Measurements from ENCODE around the gene TLR8. TPM values are rescaled to one million over a fixed set of nuclear protein-coding genes. Genes with fewer than 3 reads are reported as not detected.

The TLR8 gene
- total and polyA plus RNA-seq, 3 experiments from 2014 or later = 0.07 TPM; not detected in 2

- Mint-ChIP-seq H3K9me3 (no peaks in the 10 kb centered on the region), H3K4me1 (peaks cover 0 to 5% (median 3%) of the 10 kb centered on the region in 3 donors), H3K36me3 (no peaks in the 10 kb centered on the region), H3K27me3 (peaks cover 0 to 5% of the 10 kb centered on the region in 2 donors), H3K27ac (no peak overlapping the region), H3K4me3 (no peak overlapping the region)
- H3K27me3 ChIP-seq (ENCODE audit: insufficient read depth, low read length, poor library complexity, severe bottlenecking) = no peaks in the 10 kb centered on the region
- no peaks in the 10 kb centered on the region for H3K4me1 ChIP-seq (ENCODE audit: insufficient read depth, low read length)
- ChIA-PET CTCF (interaction anchor here (1.2 kb wide), 1 partner anchor 8 kb away, joined by 3 read pairs; no protein-coding TSS in a partner anchor), POLR2A (no interaction called here)
- no peak overlapping the region for H3K4me3 ChIP-seq (ENCODE audit: low read length)
- no peaks in the 10 kb centered on the region for H3K9me3 ChIP-seq (ENCODE audit: low read length)
- no peak overlapping the region for H3K27ac ChIP-seq (ENCODE audit: low read depth, low read length)
- no peaks in the 10 kb centered on the region for H3K36me3 ChIP-seq (ENCODE audit: insufficient read depth, low read length)
- no peak for DNase-seq
Measured at GRCh38 chrX:12903646-12904045, 2.8 kb upstream of the TLR8 start.

- ChIA-PET POLR2A (no interaction called here), CTCF (no interaction called here)
Measured at GRCh38 chrX:12910423-12911121, 4.2 kb downstream of the TLR8 start.

GRCh38 chrX:12911122-12911470, 4.7 kb downstream of the TLR8 start:
- H3K36me3 ChIP-seq (ENCODE audit: insufficient read depth, low read length) = no peaks in the 10 kb centered on the region
- H3K4me1 ChIP-seq (ENCODE audit: insufficient read depth, low read length) = no peaks in the 10 kb centered on the region
- Mint-ChIP-seq H3K27ac (no peak overlapping the region), H3K36me3 (no peaks in the 10 kb centered on the region), H3K4me1 (peaks cover 0 to 10% (median 3%) of the 10 kb centered on the region in 3 donors), H3K27me3 (peaks cover 0 to 23% of the 10 kb centered on the region in 2 donors), H3K4me3 (no peak overlapping the region), H3K9me3 (no peaks in the 10 kb centered on the region)
- H3K27me3 ChIP-seq (ENCODE audit: insufficient read depth, low read length, poor library complexity, severe bottlenecking) = no peaks in the 10 kb centered on the region
- CTCF ChIA-PET = no interaction called here
- no peak overlapping the region for H3K4me3 ChIP-seq (ENCODE audit: low read length)
- H3K27ac ChIP-seq (ENCODE audit: low read depth, low read length) = no peak overlapping the region
- POLR2A ChIA-PET = no interaction called here
- no peaks in the 10 kb centered on the region for H3K9me3 ChIP-seq (ENCODE audit: low read length)
- no peak for DNase-seq

More at GRCh38 chrX:12910423-12911121, 4.2 kb downstream of the TLR8 start:
- Mint-ChIP-seq H3K4me1 (peaks cover 0 to 10% (median 3%) of the 10 kb centered on the region in 3 donors), H3K36me3 (no peaks in the 10 kb centered on the region), H3K27me3 (peaks cover 0 to 17% of the 10 kb centered on the region in 2 donors), H3K9me3 (no peaks in the 10 kb centered on the region), H3K27ac (peak overlapping the region in 1 of 8 donors; percentile 1), H3K4me3 (no peak overlapping the region)
- Histone ChIP-seq H3K27me3 (ENCODE audit: insufficient read depth, low read length, poor library complexity, severe bottlenecking) (no peaks in the 10 kb centered on the region), H3K9me3 (ENCODE audit: low read length) (no peaks in the 10 kb centered on the region), H3K4me1 (ENCODE audit: insufficient read depth, low read length) (no peaks in the 10 kb centered on the region), H3K4me3 (ENCODE audit: low read length) (no peak overlapping the region), H3K27ac (ENCODE audit: low read depth, low read length) (no peak overlapping the region), H3K36me3 (ENCODE audit: insufficient read depth, low read length) (no peaks in the 10 kb centered on the region)
- no peak for DNase-seq

GRCh38 chrX:12912791-12913482, 6.5 kb downstream of the TLR8 start:
- Mint-ChIP-seq H3K36me3 (no peaks in the 10 kb centered on the region), H3K9me3 (no peaks in the 10 kb centered on the region), H3K4me3 (no peak overlapping the region), H3K4me1 (peaks cover 0 to 10% (median 3%) of the 10 kb centered on the region in 3 donors), H3K27ac (no peak overlapping the region), H3K27me3 (peaks cover 0 to 21% of the 10 kb centered on the region in 2 donors)
- H3K9me3 ChIP-seq (ENCODE audit: low read length) = no peaks in the 10 kb centered on the region
- no peak overlapping the region for H3K4me3 ChIP-seq (ENCODE audit: low read length)
- no peaks in the 10 kb centered on the region for H3K36me3 ChIP-seq (ENCODE audit: insufficient read depth, low read length)
- ChIA-PET POLR2A (no interaction called here), CTCF (no interaction called here)
- H3K27ac ChIP-seq (ENCODE audit: low read depth, low read length) = no peak overlapping the region
- no peak for DNase-seq
- no peaks in the 10 kb centered on the region for H3K27me3 ChIP-seq (ENCODE audit: insufficient read depth, low read length, poor library complexity, severe bottlenecking)
- no peaks in the 10 kb centered on the region for H3K4me1 ChIP-seq (ENCODE audit: insufficient read depth, low read length)

- H3K36me3 ChIP-seq (ENCODE audit: insufficient read depth, low read length) = no peaks in the 10 kb centered on the region
- H3K4me1 Mint-ChIP-seq = peaks cover 5 to 10% (median 9%) of the 10 kb centered on the region in 3 donors
- no peaks in the 10 kb centered on the region for H3K27me3 ChIP-seq (ENCODE audit: insufficient read depth, low read length, poor library complexity, severe bottlenecking)
- H3K4me3 ChIP-seq (ENCODE audit: low read length) = no peak overlapping the region
- H3K27ac ChIP-seq (ENCODE audit: low read depth, low read length) = no peak overlapping the region
- H3K4me1 ChIP-seq (ENCODE audit: insufficient read depth, low read length) = no peaks in the 10 kb centered on the region
- H3K4me3 Mint-ChIP-seq = no peak overlapping the region
- POLR2A ChIA-PET = no interaction called here
- CTCF ChIA-PET = interaction anchor here (2.0 kb wide), 1 partner anchor 29 kb away, joined by 6 read pairs; no protein-coding TSS in a partner anchor
- H3K27me3 Mint-ChIP-seq = peaks cover 10 to 26% of the 10 kb centered on the region in 2 donors
- no peak for DNase-seq
- no peaks in the 10 kb centered on the region for H3K9me3 Mint-ChIP-seq
- H3K27ac Mint-ChIP-seq = no peak overlapping the region
- H3K9me3 ChIP-seq (ENCODE audit: low read length) = no peaks in the 10 kb centered on the region
- H3K36me3 Mint-ChIP-seq = no peaks in the 10 kb centered on the region
Measured at GRCh38 chrX:12917753-12918152, 11.3 kb downstream of the TLR8 start.

- Mint-ChIP-seq H3K27me3 (peaks cover 10 to 35% of the 10 kb centered on the region in 2 donors), H3K4me3 (peak overlapping the region in 3 of 7 donors; percentile 20 to 26 (median 26)), H3K27ac (peak overlapping the region in 1 of 8 donors; percentile 26), H3K36me3 (no peaks in the 10 kb centered on the region), H3K9me3 (no peaks in the 10 kb centered on the region), H3K4me1 (peaks cover 5 to 10% (median 9%) of the 10 kb centered on the region in 3 donors)
- POLR2A ChIA-PET = no interaction called here
- no peaks in the 10 kb centered on the region for H3K36me3 ChIP-seq (ENCODE audit: insufficient read depth, low read length)
- no peak overlapping the region for H3K4me3 ChIP-seq (ENCODE audit: low read length)
- no peaks in the 10 kb centered on the region for H3K9me3 ChIP-seq (ENCODE audit: low read length)
- no peak overlapping the region for H3K27ac ChIP-seq (ENCODE audit: low read depth, low read length)
- H3K4me1 ChIP-seq (ENCODE audit: insufficient read depth, low read length) = no peaks in the 10 kb centered on the region
- no peaks in the 10 kb centered on the region for H3K27me3 ChIP-seq (ENCODE audit: insufficient read depth, low read length, poor library complexity, severe bottlenecking)
- DNase-seq = no peak
- CTCF ChIA-PET = interaction anchor here (2.0 kb wide), 1 partner anchor 28 kb away, joined by 6 read pairs; no protein-coding TSS in a partner anchor
Measured at GRCh38 chrX:12919051-12919450, 12.6 kb downstream of the TLR8 start.

- ChIA-PET CTCF (interaction anchor here (2.0 kb wide), 1 partner anchor 27 kb away, joined by 6 read pairs; no protein-coding TSS in a partner anchor), POLR2A (no interaction called here)
Measured at GRCh38 chrX:12919620-12920019, 13.2 kb downstream of the TLR8 start.

GRCh38 chrX:12920990-12921389, 14.6 kb downstream of the TLR8 start:
- Mint-ChIP-seq H3K9me3 (peaks cover 0 to 4% (median 2%) of the 10 kb centered on the region in 5 donors), H3K36me3 (peaks cover 0 to 5% (median 0%) of the 10 kb centered on the region in 3 donors), H3K4me1 (peaks cover 5 to 10% (median 9%) of the 10 kb centered on the region in 3 donors), H3K27ac (no peak overlapping the region), H3K27me3 (peaks cover 13 to 29% of the 10 kb centered on the region in 2 donors), H3K4me3 (no peak overlapping the region)
- H3K36me3 ChIP-seq (ENCODE audit: insufficient read depth, low read length) = no peaks in the 10 kb centered on the region
- H3K9me3 ChIP-seq (ENCODE audit: low read length) = no peaks in the 10 kb centered on the region
- ChIA-PET POLR2A (no interaction called here), CTCF (no interaction called here)
- H3K4me3 ChIP-seq (ENCODE audit: low read length) = no peak overlapping the region
- no peaks in the 10 kb centered on the region for H3K27me3 ChIP-seq (ENCODE audit: insufficient read depth, low read length, poor library complexity, severe bottlenecking)
- no peak for DNase-seq
- no peak overlapping the region for H3K27ac ChIP-seq (ENCODE audit: low read depth, low read length)
- H3K4me1 ChIP-seq (ENCODE audit: insufficient read depth, low read length) = no peaks in the 10 kb centered on the region

More at GRCh38 chrX:12919620-12920019, 13.2 kb downstream of the TLR8 start:
- Histone ChIP-seq H3K4me1 (ENCODE audit: insufficient read depth, low read length) (no peaks in the 10 kb centered on the region), H3K9me3 (ENCODE audit: low read length) (no peaks in the 10 kb centered on the region), H3K4me3 (ENCODE audit: low read length) (no peak overlapping the region), H3K27me3 (ENCODE audit: insufficient read depth, low read length, poor library complexity, severe bottlenecking) (no peaks in the 10 kb centered on the region), H3K36me3 (ENCODE audit: insufficient read depth, low read length) (no peaks in the 10 kb centered on the region), H3K27ac (ENCODE audit: low read depth, low read length) (no peak overlapping the region)
- no peak overlapping the region for H3K27ac Mint-ChIP-seq
- DNase-seq = no peak
- no peak overlapping the region for H3K4me3 Mint-ChIP-seq
- H3K4me1 Mint-ChIP-seq = peaks cover 5 to 10% (median 9%) of the 10 kb centered on the region in 3 donors
- no peaks in the 10 kb centered on the region for H3K9me3 Mint-ChIP-seq
- H3K27me3 Mint-ChIP-seq = peaks cover 13 to 36% of the 10 kb centered on the region in 2 donors
- no peaks in the 10 kb centered on the region for H3K36me3 Mint-ChIP-seq

Measured in CD8-positive, alpha-beta memory T cell (primary cell).